Gastrocnemius medialis (tissue), 4 donors: ENCODE data around the gene SYNGR1. TPM values are rescaled to one million over a fixed set of nuclear protein-coding genes. Genes with fewer than 3 reads are reported as not detected.

ENCODE experiments used
- ATAC-seq, 2 donors: fragments of 150-250 bp; one replicate each; pipeline ENCODE4 v1.9.1; 2016
- DNase-seq, 2 donors: peaks; one replicate each; pipeline ENCODE4 v3.0.0-alpha.2; 2019
- H3K27ac ChIP-seq, 4 donors: fragments of 200-600 bp; sonication (generic); 1 replicate in 1 of 4; 2 replicates in 3 of 4; pipeline ENCODE4 v1.5.1; 2016 to 2018; ENCODE audit warnings: mild to moderate bottlenecking in 2 of 4, moderate library complexity in 1 of 4
- H3K27me3 ChIP-seq, 3 donors: fragments of 200-600 bp; sonication (generic) in 2 of 3; 1 replicate in 1 of 3; 2 replicates in 2 of 3; pipeline versions ENCODE4 v1.5.1 to v1.6.0; 2016 to 2019; ENCODE audit warnings: mild to moderate bottlenecking in 1 of 3, moderate library complexity in 1 of 3
- H3K36me3 ChIP-seq, 2 donors: fragments of 200-600 bp; sonication (generic) in 1 of 2; one replicate each; pipeline ENCODE4 v1.5.1; 2017 to 2018
- H3K4me1 ChIP-seq, 2 donors: fragments of 200-600 bp; sonication (generic) in 1 of 2; one replicate each; pipeline ENCODE4 v1.5.1; 2016 to 2017; ENCODE audit warnings: mild to moderate bottlenecking in 2 of 2
- H3K4me3 ChIP-seq, 4 donors: fragments of 200-600 bp; sonication (generic) in 3 of 4; 1 replicate in 1 of 4; 2 replicates in 3 of 4; pipeline ENCODE4 v1.5.1; 2016 to 2019; ENCODE audit warnings: mild to moderate bottlenecking in 2 of 4
- H3K9me3 ChIP-seq, 3 donors: fragments of 200-600 bp; sonication (generic) in 2 of 3; 1 replicate in 1 of 3; 2 replicates in 2 of 3; pipeline ENCODE4 v1.5.1; 2016 to 2019
- CTCF ChIP-seq, 5 experiments: fragments of 450-650 bp in 3 of 5; fragments of 200-600 bp in 2 of 5; sonication (generic) in 2 of 5; IDR thresholded peaks in 4 of 5; conservative IDR thresholded peaks in 1 of 5; 1 replicate in 4 of 5; 2 replicates in 1 of 5; pipeline ENCODE4 v1.5.1; 2016 to 2019; ENCODE audit warnings: antibody characterized with exemption in 5 of 5, mild to moderate bottlenecking in 3 of 5, moderate library complexity in 3 of 5
- POLR2A ChIP-seq, 2 donors: fragments of 450-650 bp; IDR thresholded peaks; one replicate each; pipeline ENCODE4 v1.6.1; 2017; ENCODE audit warnings: antibody characterized with exemption in 2 of 2, mild to moderate bottlenecking in 2 of 2, moderate library complexity in 2 of 2
- in situ Hi-C, 4 donors: fragments of 200-750 bp; cut with MboI; loops; one replicate each; pipeline versions ENCODE4 v1.15.0 to v1.8.0; 2017; ENCODE audit warnings: low sequenced_read_pairs in 4 of 4
- intact Hi-C: fragments of 100-400 bp; cut with DNase I; formaldehyde crosslinking; loops from one replicate; pipeline ENCODE4 v1.15.1; 2023; ENCODE audit warnings: low total_unique reads
- total RNA-seq, 4 donors: library from RNA; depleted of rRNA; stranded (reverse); fragments of >200 nt; gene quantifications; one replicate each; pipeline versions ENCODE4 v1.1.0 to v1.2.3, GENCODE V29; 2016

The SYNGR1 gene
- total RNA-seq, 4 donors from 2014 or later: 2.8 to 17.2 (median 9.7) TPM

GRCh38 chr22:39371732-39372131 is 21.9 kb downstream of the SYNGR1 start:
- in situ Hi-C loops: loop anchor here in 1 of 4 donors (25.0 kb wide), 1 partner anchor 641 kb away; no protein-coding TSS in a partner anchor
- no peak for ATAC-seq

GRCh38 chr22:39374191-39374590 is 24.4 kb downstream of the SYNGR1 start:
- Histone ChIP-seq H3K36me3 (peaks cover 0 to 7% of the 10 kb centered on the region in 2 donors), H3K27ac (no peak overlapping the region), H3K4me3 (no peak overlapping the region), H3K4me1 (no peaks in the 10 kb centered on the region), H3K27me3 (no peaks in the 10 kb centered on the region), H3K9me3 (no peaks in the 10 kb centered on the region)
- no peak for TF ChIP-seq POLR2A (IDR thresholded peaks at IDR 0.05)
- TF ChIP-seq CTCF (IDR thresholded peaks at IDR 0.05 in 4 of 5, conservative IDR thresholded peaks at IDR 0.05 in 1 of 5): no peak
- intact Hi-C loops: no loop called here
- ATAC-seq (no peak), DNase-seq (no peak)
- in situ Hi-C loops: loop anchor here in 1 of 4 donors (25.0 kb wide), 1 partner anchor 638 kb away; no protein-coding TSS in a partner anchor

More at GRCh38 chr22:39371732-39372131, 21.9 kb downstream of the SYNGR1 start:
- H3K27me3 ChIP-seq: no peaks in the 10 kb centered on the region
- no peaks in the 10 kb centered on the region for H3K9me3 ChIP-seq
- intact Hi-C loops: no loop called here
- no peak for DNase-seq
- no peaks in the 10 kb centered on the region for H3K4me1 ChIP-seq
- no peak overlapping the region for H3K4me3 ChIP-seq
- TF ChIP-seq POLR2A (IDR thresholded peaks at IDR 0.05): no peak
- TF ChIP-seq CTCF (IDR thresholded peaks at IDR 0.05 in 4 of 5, conservative IDR thresholded peaks at IDR 0.05 in 1 of 5): no peak
- H3K36me3 ChIP-seq: no peaks in the 10 kb centered on the region
- no peak overlapping the region for H3K27ac ChIP-seq

GRCh38 chr22:39374801-39375200 is 25.0 kb downstream of the SYNGR1 start:
- Histone ChIP-seq H3K9me3 (no peaks in the 10 kb centered on the region), H3K36me3 (peaks cover 0 to 7% of the 10 kb centered on the region in 2 donors), H3K27me3 (no peaks in the 10 kb centered on the region), H3K4me1 (no peaks in the 10 kb centered on the region), H3K27ac (no peak overlapping the region), H3K4me3 (no peak overlapping the region)
- intact Hi-C loops: no loop called here
- in situ Hi-C loops: loop anchor here in 1 of 4 donors (25.0 kb wide), 1 partner anchor 638 kb away; no protein-coding TSS in a partner anchor
- TF ChIP-seq POLR2A (IDR thresholded peaks at IDR 0.05) (no peak), CTCF (IDR thresholded peaks at IDR 0.05 in 4 of 5, conservative IDR thresholded peaks at IDR 0.05 in 1 of 5) (no peak)
- ATAC-seq (no peak), DNase-seq (no peak)

GRCh38 chr22:39375646-39376045 is 25.9 kb downstream of the SYNGR1 start:
- peaks cover 0 to 7% of the 10 kb centered on the region in 2 donors for H3K36me3 ChIP-seq
- no peak for TF ChIP-seq POLR2A (IDR thresholded peaks at IDR 0.05)
- TF ChIP-seq CTCF (IDR thresholded peaks at IDR 0.05 in 4 of 5, conservative IDR thresholded peaks at IDR 0.05 in 1 of 5): no peak
- ATAC-seq (no peak), DNase-seq (no peak)
- no peak overlapping the region for H3K27ac ChIP-seq
- no peak overlapping the region for H3K4me3 ChIP-seq
- H3K9me3 ChIP-seq: no peaks in the 10 kb centered on the region
- in situ Hi-C loops: no loop called here
- no peaks in the 10 kb centered on the region for H3K4me1 ChIP-seq
- H3K27me3 ChIP-seq: no peaks in the 10 kb centered on the region
- intact Hi-C loops: no loop called here
